DMS114 treated with DMSO at 0.1 percent for 48 hours (cell line): ENCODE data around the gene EGR4.

Experiments
- DNase-seq: peaks from one replicate; lab custom pipeline; 2025; ENCODE audit not compliant: unreplicated experiment; lab: John Stamatoyannopoulos, UW

EGR4 gene

GRCh38 chr2:73250872-73251846, 42.2 kb downstream of the EGR4 start:
- DNase-seq = no peak

DNA sequence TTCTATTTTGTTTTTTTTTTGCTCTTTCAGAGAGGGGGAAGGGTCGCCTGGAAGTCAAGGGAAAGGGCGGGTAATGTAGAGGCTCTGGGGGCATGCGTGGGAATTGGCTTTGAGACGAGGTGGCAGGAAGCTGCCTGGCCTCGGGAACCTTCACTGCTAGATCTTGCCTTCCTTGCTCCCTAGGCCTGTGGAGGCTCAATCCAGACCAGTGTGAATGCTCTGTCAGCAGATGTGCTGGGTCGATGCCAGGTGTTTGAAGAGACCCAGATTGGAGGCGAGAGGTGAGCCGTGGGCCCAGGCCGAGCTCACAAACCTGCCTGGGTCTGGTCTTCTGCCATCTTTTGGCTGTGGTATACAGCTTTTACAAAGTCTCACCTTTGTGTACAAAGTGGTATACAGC, 43.7 kb downstream of the EGR4 start:
- DNase-seq = no peak

DNA sequence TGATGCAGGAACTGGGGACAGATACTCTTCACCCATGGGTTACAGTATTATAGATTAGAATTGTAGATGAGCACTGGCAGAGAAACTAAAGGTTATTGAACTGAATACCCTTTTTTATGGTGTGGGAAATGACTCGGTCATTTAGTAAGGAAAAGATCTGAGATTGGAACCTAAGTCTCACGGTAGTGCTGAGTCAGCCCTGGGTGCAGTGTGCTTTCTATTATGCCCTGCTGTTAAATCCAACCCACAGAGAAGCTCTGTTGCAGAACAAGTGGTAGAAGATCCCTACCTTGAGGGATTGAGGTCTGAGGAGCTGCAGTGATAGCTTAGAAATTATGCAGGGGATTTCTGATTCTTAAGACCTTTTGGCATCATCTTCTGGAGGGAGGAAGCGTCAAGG, 46.5 kb downstream of the EGR4 start:
- no peak for DNase-seq

DNA sequence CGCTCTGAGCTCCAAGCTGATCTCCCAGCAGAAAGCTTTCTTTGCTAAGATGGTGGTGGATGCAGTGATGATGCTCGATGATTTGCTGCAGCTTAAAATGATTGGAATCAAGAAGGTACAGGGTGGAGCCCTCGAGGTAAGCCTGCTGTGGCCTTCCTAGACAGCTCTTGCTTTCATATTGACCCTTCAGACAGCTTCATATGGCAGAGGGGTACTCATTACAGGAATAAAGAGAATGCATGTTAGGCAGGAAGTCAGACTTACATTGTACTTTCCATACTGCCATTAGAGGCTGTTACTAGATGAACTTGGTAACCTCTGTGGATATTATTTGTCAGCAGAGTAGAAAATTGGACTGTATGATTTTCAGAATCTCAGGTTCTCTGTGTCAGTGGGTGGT, 48.8 kb downstream of the EGR4 start:
- no peak for DNase-seq

DNA sequence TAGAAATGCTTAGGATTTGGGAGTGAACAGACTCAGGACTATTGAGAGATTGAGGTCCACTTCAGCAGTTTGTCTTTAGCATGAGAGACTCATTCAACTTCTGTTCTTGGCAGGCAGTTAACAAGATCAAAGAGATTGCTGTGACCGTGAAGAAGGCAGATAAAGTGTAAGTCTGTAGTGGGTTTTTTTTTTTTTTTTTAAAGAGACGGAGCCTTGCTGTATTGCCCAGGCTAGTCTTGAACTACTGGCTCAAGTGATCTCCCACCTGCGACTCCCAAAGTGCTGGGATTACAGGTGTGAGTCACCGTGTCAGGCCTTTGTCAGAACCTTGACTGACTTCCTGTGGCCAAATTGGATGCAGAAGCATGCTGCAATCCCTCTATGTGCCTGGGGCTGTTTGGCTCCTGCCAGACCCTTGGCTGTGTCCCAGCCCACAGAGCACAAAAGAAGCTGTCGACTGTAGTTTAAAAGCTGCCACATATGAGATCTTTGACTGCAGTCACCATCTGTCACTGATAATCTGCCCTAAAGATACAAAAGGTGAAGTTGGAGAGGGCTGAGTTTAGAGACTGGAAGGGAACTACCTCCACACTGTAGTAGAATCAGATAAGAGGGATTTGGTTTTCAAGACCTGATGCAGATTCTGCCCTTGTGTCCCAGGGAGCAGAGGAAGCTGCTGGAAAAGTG, 49.3 kb downstream of the EGR4 start:
- no peak for DNase-seq
